Spleen (tissue), 11 donors: ENCODE data around the gene CHPF. TPM values are rescaled to one million over a fixed set of nuclear protein-coding genes. Genes with fewer than 3 reads are reported as not detected.

Source experiments
- microRNA-seq, 3 donors: library from miRNA; unstranded; fragments of <30 nt; microRNA quantifications; one replicate each; pipeline versions ENCODE4 to v1.1.0, GENCODE V29; 2019 to 2020
- polyA plus RNA-seq, 3 donors: library from polyadenylated mRNA; stranded (reverse); fragments of 200-250 nt; gene quantifications; one replicate each; pipeline ENCODE4 v1.2.1, GENCODE V29; 2013
- small RNA-seq, 4 donors: library from RNA; depleted of rRNA; stranded (forward); fragments of <200 nt; gene quantifications; one replicate each; pipeline ENCODE3, GENCODE V24; 2016
- total RNA-seq, 7 donors: library from RNA; depleted of rRNA in 3 of 7; stranded (reverse); fragments of >200 nt in 3 of 7; fragmentation: NEBNext Ultra II Directional in 4 of 7; extraction: Animal tissue kit (Norgen Biotek cat#: 25700) in 4 of 7; gene quantifications; one replicate each; pipeline versions ENCODE4 v1.1.0 to v1.2.1, GENCODE V29; 2016 to 2021
- donor health status: healthy with polysubstance abuse.
- donor health status: DM: no; HTN: no; CAD: no; lungs with moderate emphysema.
- donor health status: DM: no; HTN: no; CAD: no.
- donor health status: Bipolar disorder and iron deficiency.
- donor health status: healthy.
- donor health status: DM: no; HTN: no; CAD: no.
- donor health status: DM: yes; HTN: yes; CAD: no.

CHPF gene
- total and polyA plus RNA-seq, 10 donors = 2.8 to 26.2 (median 13.2) TPM

Small RNA genes lying within 50 kb of the gene (microRNA-seq; reads per million reads assigned to microRNA genes)
- gene MIR3132 = 0 reads per million in 3 donors

Small RNA genes lying within 50 kb of the gene (small RNA-seq; reads per million reads assigned to genes)
- gene MIR3132 (0 reads per million in 4 donors), gene RN7SKP213 (0 reads per million in 4 donors)

Other genes with a start within 250 kb of the CHPF start
- gene PTPRN, start 234.4 kb downstream of the CHPF start, total RNA-seq = not detected
- under 1 TPM in 2 of 3 donors, not detected in 1; 0.06 to 0.12 TPM for gene PTPRN, start 234.4 kb downstream of the CHPF start, polyA plus RNA-seq
- under 1 TPM in 1 of 7 donors, not detected in 6; 0.83 TPM for gene RESP18, start 211.1 kb downstream of the CHPF start, total RNA-seq
- not detected for gene RESP18, start 211.1 kb downstream of the CHPF start, polyA plus RNA-seq
- gene DNPEP, start 155.9 kb downstream of the CHPF start, total RNA-seq = 10 to 100 TPM; 46.7 to 65.8 (median 59.2) TPM
- 10 to 100 TPM; 74.4 to 92.8 (median 91.7) TPM for gene DNPEP, start 155.9 kb downstream of the CHPF start, polyA plus RNA-seq
- gene DES, start 125.4 kb downstream of the CHPF start, total RNA-seq = 10 to 100 TPM in 3 of 7 donors, 1 to 10 TPM in 4; 4.3 to 18.1 (median 8.3) TPM
- gene DES, start 125.4 kb downstream of the CHPF start, polyA plus RNA-seq = 10 to 100 TPM; 10.8 to 24.7 (median 14.1) TPM
- gene SPEG, start 109.0 kb downstream of the CHPF start, total RNA-seq = 1 to 10 TPM in 6 of 7 donors, under 1 TPM in 1; 0.74 to 4.5 (median 2.3) TPM
- gene SPEG, start 109.0 kb downstream of the CHPF start, polyA plus RNA-seq = 1 to 10 TPM; 4.4 to 8.2 (median 4.9) TPM
- 10 to 100 TPM; 21.2 to 45.5 (median 29.4) TPM for gene GMPPA, start 44.9 kb downstream of the CHPF start, total RNA-seq
- gene GMPPA, start 44.9 kb downstream of the CHPF start, polyA plus RNA-seq = 10 to 100 TPM; 27.4 to 43.3 (median 39.3) TPM
- under 1 TPM in 1 of 7 donors, not detected in 6; 0.32 TPM for gene ASIC4, start 29.3 kb downstream of the CHPF start, total RNA-seq
- gene ASIC4, start 29.3 kb downstream of the CHPF start, polyA plus RNA-seq = under 1 TPM; 0.04 to 0.06 (median 0.05) TPM
- 1 to 10 TPM in 5 of 7 donors, under 1 TPM in 2; 0.39 to 2.8 (median 1.1) TPM for gene TMEM198, start 219 bp upstream of the CHPF start, total RNA-seq
- gene TMEM198, start 219 bp upstream of the CHPF start, polyA plus RNA-seq = 1 to 10 TPM; 1.1 to 2.1 (median 1.5) TPM
- gene OBSL1, start 27.7 kb upstream of the CHPF start, total RNA-seq = 10 to 100 TPM; 26.7 to 51.6 (median 31.1) TPM
- gene OBSL1, start 27.7 kb upstream of the CHPF start, polyA plus RNA-seq = 10 to 100 TPM; 15.9 to 32.0 (median 27.6) TPM
- gene INHA, start 28.5 kb upstream of the CHPF start, total RNA-seq = under 1 TPM in 1 of 7 donors, not detected in 6; 0.46 TPM
- under 1 TPM; 0.08 to 0.46 (median 0.16) TPM for gene INHA, start 28.5 kb upstream of the CHPF start, polyA plus RNA-seq
- 10 to 100 TPM; 25.8 to 57.0 (median 35.9) TPM for gene STK11IP, start 54.0 kb upstream of the CHPF start, total RNA-seq
- 10 to 100 TPM; 15.8 to 40.8 (median 40.3) TPM for gene STK11IP, start 54.0 kb upstream of the CHPF start, polyA plus RNA-seq
- 1 to 10 TPM; 1.6 to 9.2 (median 3.9) TPM for gene SLC4A3, start 83.8 kb upstream of the CHPF start, total RNA-seq
- 1 to 10 TPM in 1 of 3 donors, under 1 TPM in 2; 0.71 to 1.3 (median 0.74) TPM for gene SLC4A3, start 83.8 kb upstream of the CHPF start, polyA plus RNA-seq